ENCODE measurements around the gene JUP.

DNA sequence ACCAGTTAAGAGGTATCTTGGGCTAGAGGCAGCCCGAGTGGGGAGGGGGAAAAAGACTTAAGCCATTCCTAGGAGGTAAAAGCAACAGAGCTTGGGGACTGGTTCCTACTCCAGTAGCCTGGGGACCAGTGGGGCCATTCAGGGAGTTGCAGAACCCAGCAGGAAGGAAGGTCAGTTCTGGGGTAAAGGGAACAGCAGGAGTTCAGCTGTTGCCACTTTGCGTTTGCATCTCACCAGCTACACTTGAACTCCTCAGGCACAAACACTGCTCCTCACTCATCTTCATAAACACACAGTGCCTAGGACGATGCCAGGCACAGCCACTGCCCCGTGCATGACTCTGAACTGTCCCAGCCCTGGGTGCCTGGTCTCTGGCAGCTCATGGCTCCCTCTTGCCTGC is 56.0 kb downstream of the JUP start:
- TF ChIP-seq, protein P1, sequence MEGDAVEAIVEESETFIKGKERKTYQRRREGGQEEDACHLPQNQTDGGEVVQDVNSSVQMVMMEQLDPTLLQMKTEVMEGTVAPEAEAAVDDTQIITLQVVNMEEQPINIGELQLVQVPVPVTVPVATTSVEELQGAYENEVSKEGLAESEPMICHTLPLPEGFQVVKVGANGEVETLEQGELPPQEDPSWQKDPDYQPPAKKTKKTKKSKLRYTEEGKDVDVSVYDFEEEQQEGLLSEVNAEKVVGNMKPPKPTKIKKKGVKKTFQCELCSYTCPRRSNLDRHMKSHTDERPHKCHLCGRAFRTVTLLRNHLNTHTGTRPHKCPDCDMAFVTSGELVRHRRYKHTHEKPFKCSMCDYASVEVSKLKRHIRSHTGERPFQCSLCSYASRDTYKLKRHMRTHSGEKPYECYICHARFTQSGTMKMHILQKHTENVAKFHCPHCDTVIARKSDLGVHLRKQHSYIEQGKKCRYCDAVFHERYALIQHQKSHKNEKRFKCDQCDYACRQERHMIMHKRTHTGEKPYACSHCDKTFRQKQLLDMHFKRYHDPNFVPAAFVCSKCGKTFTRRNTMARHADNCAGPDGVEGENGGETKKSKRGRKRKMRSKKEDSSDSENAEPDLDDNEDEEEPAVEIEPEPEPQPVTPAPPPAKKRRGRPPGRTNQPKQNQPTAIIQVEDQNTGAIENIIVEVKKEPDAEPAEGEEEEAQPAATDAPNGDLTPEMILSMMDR (IDR thresholded peaks at IDR 0.05), result no peak
- TF ChIP-seq POLR2AphosphoS5 (IDR thresholded peaks at IDR 0.05) (no peak), POLR2A (IDR thresholded peaks at IDR 0.05) (no peak)

All from breast epithelium (tissue), 3 donors.